ENCODE results near the gene EIF3K. TPM values are rescaled to one million over a fixed set of nuclear protein-coding genes. Genes with fewer than 3 reads are reported as not detected.

The EIF3K gene
- total RNA-seq, 1 experiment from 2014 or later: 2,011 TPM

DNA sequence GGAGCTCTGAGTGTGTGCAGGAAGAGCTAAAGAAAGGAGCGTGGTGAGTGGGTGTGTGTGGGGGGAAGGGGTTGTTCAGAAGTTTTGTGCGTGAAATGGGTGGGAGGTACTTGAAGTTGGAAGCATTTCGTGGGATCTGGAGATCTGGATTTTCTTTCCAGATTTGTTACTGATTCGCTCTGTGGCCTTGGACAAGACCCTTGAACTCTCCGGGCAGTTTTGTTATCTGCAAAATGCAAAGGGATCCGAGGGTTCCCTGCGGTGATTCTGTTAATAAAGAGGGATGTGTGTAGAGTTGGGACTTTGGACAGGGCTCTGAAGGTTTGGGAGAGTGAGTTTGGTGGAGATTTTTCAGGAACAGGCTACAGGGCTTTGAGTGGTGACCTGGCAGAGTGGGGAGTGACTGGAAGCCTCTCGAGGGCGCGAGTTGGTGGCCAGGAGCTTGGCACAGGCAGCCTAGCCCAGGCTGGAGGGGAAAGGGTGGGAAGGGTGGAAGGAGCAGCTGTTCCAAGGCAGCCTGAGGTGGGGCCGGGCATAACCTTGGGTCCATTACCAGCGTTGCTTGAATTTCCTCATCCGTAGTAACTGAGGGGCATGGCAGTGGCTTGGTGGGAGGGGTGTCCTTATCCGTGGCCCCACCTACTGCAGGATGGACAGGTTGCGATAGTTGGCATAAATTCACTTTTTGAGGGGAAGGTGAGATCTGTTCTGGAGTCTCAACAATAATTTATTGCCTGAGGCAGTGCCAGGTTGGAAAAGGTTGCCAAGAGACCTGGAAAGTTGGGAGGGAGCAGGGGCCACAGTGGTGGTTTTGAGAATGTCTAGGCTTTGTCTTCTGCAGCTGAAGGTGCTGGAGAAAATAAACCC is 30.6 kb downstream of the EIF3K start:
- CTCF ChIA-PET: interaction anchor here (0.6 to 1.4 kb wide), 9 partner anchors 13 to 1667 kb away, joined by 3 to 8 read pairs (median 4); partner anchors contain the start of gene SAMD4B
- ATAC-seq: peak; percentile 49
- no peak; the same call in 1 of the 2 replicates for TF ChIP-seq TCF7L2 (IDR thresholded peaks at IDR 0.05; ENCODE audit: low read depth, low read length)
- TF ChIP-seq, protein P1, sequence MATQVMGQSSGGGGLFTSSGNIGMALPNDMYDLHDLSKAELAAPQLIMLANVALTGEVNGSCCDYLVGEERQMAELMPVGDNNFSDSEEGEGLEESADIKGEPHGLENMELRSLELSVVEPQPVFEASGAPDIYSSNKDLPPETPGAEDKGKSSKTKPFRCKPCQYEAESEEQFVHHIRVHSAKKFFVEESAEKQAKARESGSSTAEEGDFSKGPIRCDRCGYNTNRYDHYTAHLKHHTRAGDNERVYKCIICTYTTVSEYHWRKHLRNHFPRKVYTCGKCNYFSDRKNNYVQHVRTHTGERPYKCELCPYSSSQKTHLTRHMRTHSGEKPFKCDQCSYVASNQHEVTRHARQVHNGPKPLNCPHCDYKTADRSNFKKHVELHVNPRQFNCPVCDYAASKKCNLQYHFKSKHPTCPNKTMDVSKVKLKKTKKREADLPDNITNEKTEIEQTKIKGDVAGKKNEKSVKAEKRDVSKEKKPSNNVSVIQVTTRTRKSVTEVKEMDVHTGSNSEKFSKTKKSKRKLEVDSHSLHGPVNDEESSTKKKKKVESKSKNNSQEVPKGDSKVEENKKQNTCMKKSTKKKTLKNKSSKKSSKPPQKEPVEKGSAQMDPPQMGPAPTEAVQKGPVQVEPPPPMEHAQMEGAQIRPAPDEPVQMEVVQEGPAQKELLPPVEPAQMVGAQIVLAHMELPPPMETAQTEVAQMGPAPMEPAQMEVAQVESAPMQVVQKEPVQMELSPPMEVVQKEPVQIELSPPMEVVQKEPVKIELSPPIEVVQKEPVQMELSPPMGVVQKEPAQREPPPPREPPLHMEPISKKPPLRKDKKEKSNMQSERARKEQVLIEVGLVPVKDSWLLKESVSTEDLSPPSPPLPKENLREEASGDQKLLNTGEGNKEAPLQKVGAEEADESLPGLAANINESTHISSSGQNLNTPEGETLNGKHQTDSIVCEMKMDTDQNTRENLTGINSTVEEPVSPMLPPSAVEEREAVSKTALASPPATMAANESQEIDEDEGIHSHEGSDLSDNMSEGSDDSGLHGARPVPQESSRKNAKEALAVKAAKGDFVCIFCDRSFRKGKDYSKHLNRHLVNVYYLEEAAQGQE (IDR thresholded peaks at IDR 0.05; ENCODE audit: insufficient read depth in 1 of 2, low read depth in 2 of 2, low read length in 1 of 2): no peak
- TF ChIP-seq POLR2AphosphoS5 (IDR thresholded peaks at IDR 0.05; ENCODE audit: low read depth, low read length): no peak
- TF ChIP-seq SIN3A (IDR thresholded peaks at IDR 0.05; ENCODE audit: borderline replicate concordance, insufficient read depth, low read depth, low read length): no peak
- TF ChIP-seq, protein P2, sequence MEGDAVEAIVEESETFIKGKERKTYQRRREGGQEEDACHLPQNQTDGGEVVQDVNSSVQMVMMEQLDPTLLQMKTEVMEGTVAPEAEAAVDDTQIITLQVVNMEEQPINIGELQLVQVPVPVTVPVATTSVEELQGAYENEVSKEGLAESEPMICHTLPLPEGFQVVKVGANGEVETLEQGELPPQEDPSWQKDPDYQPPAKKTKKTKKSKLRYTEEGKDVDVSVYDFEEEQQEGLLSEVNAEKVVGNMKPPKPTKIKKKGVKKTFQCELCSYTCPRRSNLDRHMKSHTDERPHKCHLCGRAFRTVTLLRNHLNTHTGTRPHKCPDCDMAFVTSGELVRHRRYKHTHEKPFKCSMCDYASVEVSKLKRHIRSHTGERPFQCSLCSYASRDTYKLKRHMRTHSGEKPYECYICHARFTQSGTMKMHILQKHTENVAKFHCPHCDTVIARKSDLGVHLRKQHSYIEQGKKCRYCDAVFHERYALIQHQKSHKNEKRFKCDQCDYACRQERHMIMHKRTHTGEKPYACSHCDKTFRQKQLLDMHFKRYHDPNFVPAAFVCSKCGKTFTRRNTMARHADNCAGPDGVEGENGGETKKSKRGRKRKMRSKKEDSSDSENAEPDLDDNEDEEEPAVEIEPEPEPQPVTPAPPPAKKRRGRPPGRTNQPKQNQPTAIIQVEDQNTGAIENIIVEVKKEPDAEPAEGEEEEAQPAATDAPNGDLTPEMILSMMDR (IDR thresholded peaks at IDR 0.05): no peak
- no peak for DNase-seq (ENCODE audit: low read depth, low spot score)
- no peaks in the 10 kb centered on the region for H3K36me3 ChIP-seq (ENCODE audit: control insufficient read depth, insufficient read depth, low read length)
- BruUV-seq (replicated peaks): TSS peak; percentile 76
- POLR2A ChIA-PET: interaction anchor here (0.5 to 3.0 kb wide), 16 partner anchors 8 to 642 kb away, joined by 3 to 23 read pairs (median 4); no protein-coding TSS in a partner anchor
- no peaks in the 10 kb centered on the region for H3K9me3 ChIP-seq (ENCODE audit: control insufficient read depth, insufficient read depth, low read depth, low read length)
- H3K4me1 ChIP-seq (ENCODE audit: control insufficient read depth, insufficient read depth, low read length): peaks cover 37% of the 10 kb centered on the region
- intact Hi-C loops (cut with micrococcal nuclease; ENCODE audit: unreplicated experiment) (loop anchor here (5.0 to 10.0 kb wide), 3 partner anchors 78 to 285 kb away; partner anchors contain the start of genes MRPS12 and SARS2), in situ Hi-C loops (cut with HindIII; ENCODE audit: low pct_unique_long_range_greater_than_20kb, low sequenced_read_pairs) (loop anchor here (25.0 kb wide), 2 partner anchors 1138 to 1688 kb away; partner anchors contain the start of genes C19orf47, LEUTX and PLD3)
- H3K27ac ChIP-seq (ENCODE audit: low read length): peak overlapping the region; percentile 96
- peak overlapping the region; percentile 50 to 68 for H3K4me3 ChIP-seq (ENCODE audit: low read depth in 2 of 2, low read length in 2 of 2)
- no peaks in the 10 kb centered on the region for H3K27me3 ChIP-seq (ENCODE audit: control insufficient read depth, insufficient read depth, low read length)

DNA sequence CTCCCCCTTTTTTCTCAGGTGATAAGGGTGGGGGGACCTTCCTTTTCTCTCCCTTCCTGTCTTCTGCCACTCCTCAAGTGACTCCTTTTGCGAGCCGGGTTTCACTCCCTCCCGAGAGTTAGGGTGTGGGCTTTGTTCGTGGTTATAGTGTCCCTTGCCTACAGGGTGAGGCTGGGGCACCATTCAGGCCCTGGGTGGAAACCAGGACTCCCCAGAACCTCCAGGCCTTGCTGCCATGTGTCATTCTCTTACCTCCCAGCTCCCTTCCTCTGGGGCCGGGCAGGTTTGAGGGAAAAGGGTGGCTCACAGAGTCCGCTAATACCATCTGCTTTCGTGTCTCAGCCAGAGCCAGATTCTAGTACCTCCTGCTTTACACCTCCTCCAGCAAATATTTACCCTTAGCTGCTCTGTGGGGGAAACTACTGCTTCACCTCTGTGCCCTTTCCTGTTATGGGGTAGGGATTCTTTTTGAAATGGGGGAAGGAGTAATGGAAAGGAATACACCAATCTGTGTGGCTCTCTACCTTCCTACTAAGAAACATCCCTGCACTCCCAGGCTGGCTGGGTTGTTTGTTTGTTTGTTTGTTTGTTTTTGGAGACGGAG is 31.3 kb downstream of the EIF3K start:
- Histone ChIP-seq H3K36me3 (ENCODE audit: control insufficient read depth, insufficient read depth, low read length) (no peaks in the 10 kb centered on the region), H3K4me1 (ENCODE audit: control insufficient read depth, insufficient read depth, low read length) (peaks cover 44% of the 10 kb centered on the region), H3K4me3 (ENCODE audit: low read depth in 2 of 2, low read length in 2 of 2) (peak overlapping the region; percentile 50 to 68), H3K9me3 (ENCODE audit: control insufficient read depth, insufficient read depth, low read depth, low read length) (no peaks in the 10 kb centered on the region), H3K27me3 (ENCODE audit: control insufficient read depth, insufficient read depth, low read length) (no peaks in the 10 kb centered on the region), H3K27ac (ENCODE audit: low read length) (peak overlapping the region; percentile 96)
- BruUV-seq (replicated peaks): no TSS peak
- no peak for DNase-seq (ENCODE audit: low read depth, low spot score)
- POLR2A ChIA-PET: interaction anchor here (0.7 to 3.0 kb wide), 10 partner anchors 9 to 42 kb away, joined by 3 to 23 read pairs (median 4); no protein-coding TSS in a partner anchor
- in situ Hi-C loops (cut with HindIII; ENCODE audit: low pct_unique_long_range_greater_than_20kb, low sequenced_read_pairs): loop anchor here (25.0 kb wide), 2 partner anchors 1137 to 1687 kb away; partner anchors contain the start of genes C19orf47, LEUTX and PLD3
- peak; percentile 6 for ATAC-seq
- 0 out of 2 replicates have a peak, but pooled peaks have one; percentile 39 for TF ChIP-seq TCF7L2 (IDR thresholded peaks at IDR 0.05; ENCODE audit: low read depth, low read length)
- TF ChIP-seq, protein P2 (IDR thresholded peaks at IDR 0.05): no peak
- no peak for TF ChIP-seq POLR2AphosphoS5 (IDR thresholded peaks at IDR 0.05; ENCODE audit: low read depth, low read length)
- TF ChIP-seq, protein P1 (IDR thresholded peaks at IDR 0.05; ENCODE audit: insufficient read depth in 1 of 2, low read depth in 2 of 2, low read length in 1 of 2): no peak
- CTCF ChIA-PET: interaction anchor here (0.6 to 1.4 kb wide), 5 partner anchors 109 to 1655 kb away, joined by 3 to 6 read pairs (median 4); no protein-coding TSS in a partner anchor
- intact Hi-C loops (cut with micrococcal nuclease; ENCODE audit: unreplicated experiment): loop anchor here (5.0 to 10.0 kb wide), 3 partner anchors 77 to 285 kb away; partner anchors contain the start of genes MRPS12 and SARS2
